Upper lobe of left lung (tissue), 6 donors: ENCODE results near the gene PCDHGA4. TPM values are rescaled to one million over a fixed set of nuclear protein-coding genes. Genes with fewer than 3 reads are reported as not detected.
"Not testable (repeated sequence)": the region's sequence is repeated elsewhere in the genome, so short reads cannot be mapped to it uniquely, and the experiment has no call there.

Experiments used
- ATAC-seq, 2 donors: fragments of 200-7000 bp; cut with Tn5 transposase; one replicate each; pipeline ENCODE4 v1.9.1; 2022; ENCODE audit warnings: mild to moderate bottlenecking in 2 of 2, moderate library complexity in 2 of 2; ENCODE audit not compliant: low FRiP score in 2 of 2
- DNase-seq, 2 donors: peaks; one replicate each; pipeline ENCODE4 v3.0.0-alpha.2; 2019 to 2020
- H3K27ac ChIP-seq, 4 donors: fragments of 200-600 bp; sonication (generic); one replicate each; pipeline ENCODE4 v1.5.1; 2016 to 2019
- H3K27me3 ChIP-seq, 4 donors: fragments of 200-600 bp; sonication (generic); one replicate each; pipeline ENCODE4 v1.5.1; 2017 to 2019
- H3K36me3 ChIP-seq, 4 donors: fragments of 200-600 bp; sonication (generic); one replicate each; pipeline ENCODE4 v1.5.1; 2016 to 2019
- H3K4me1 ChIP-seq, 4 donors: fragments of 200-600 bp; sonication (generic); one replicate each; pipeline ENCODE4 v1.5.1; 2018 to 2019
- H3K4me3 ChIP-seq, 4 donors: fragments of 200-600 bp; sonication (generic); one replicate each; pipeline ENCODE4 v1.5.1; 2017 to 2019; ENCODE audit warnings: mild to moderate bottlenecking in 2 of 4, moderate library complexity in 1 of 4
- H3K9me3 ChIP-seq, 4 donors: fragments of 200-600 bp; sonication (generic); one replicate each; pipeline ENCODE4 v1.5.1; 2018 to 2019
- CTCF ChIP-seq, 6 experiments: fragments of 450-650 bp in 4 of 6; fragments of 200-600 bp in 2 of 6; sonication (generic) in 2 of 6; IDR thresholded peaks; one replicate each; pipeline ENCODE4 v1.5.1; 2016 to 2019; ENCODE audit warnings: antibody characterized with exemption in 6 of 6
- EP300 ChIP-seq, 4 donors: sonication (generic); formaldehyde crosslinking; IDR thresholded peaks; one replicate each; pipeline ENCODE4 v1.5.1; 2017; ENCODE audit warnings: antibody characterized with exemption in 4 of 4, control low read depth in 2 of 4
- POLR2A ChIP-seq, 4 donors: fragments of 450-650 bp; IDR thresholded peaks; one replicate each; pipeline ENCODE4 v1.5.1; 2016 to 2017; ENCODE audit warnings: antibody characterized with exemption in 4 of 4, mild to moderate bottlenecking in 2 of 4
- POLR2AphosphoS5 ChIP-seq, 2 donors: sonication (generic); formaldehyde crosslinking; IDR thresholded peaks; one replicate each; pipeline ENCODE4 v1.5.1; 2017; ENCODE audit warnings: antibody characterized with exemption in 2 of 2
- WGBS, 2 donors: methylation state at CpG; one replicate each; pipeline ENCODE4 v1.1.5; 2017 to 2018; 5-methylcytosine and 5-hydroxymethylcytosine counted together
- total RNA-seq, 6 donors: library from RNA; depleted of rRNA in 4 of 6; stranded (reverse); fragments of >200 nt in 4 of 6; gene quantifications; one replicate each; pipeline versions ENCODE4 v1.1.0 to v1.2.1, GENCODE V29; 2016 to 2021
- donor health status: DM: no; HTN: no; CAD: no; lungs with moderate emphysema.
- donor health status: DM: no; HTN: yes; CAD: no; lungs with severe emphysema.

Gene PCDHGA4
- total RNA-seq: 1 to 10 TPM; 1.7 to 9.4 (median 2.8) TPM

GRCh38 chr5:141354900-141355469, at the start of gene PCDHGA4:
Gene PCDHGA4 (plus strand): TSS chr5:141355021. CDS start chr5:141355108, 87 bp downstream.
- H3K36me3 ChIP-seq: no peaks in the 10 kb centered on the region
- no peaks in the 10 kb centered on the region for H3K4me1 ChIP-seq
- ATAC-seq (no peak), DNase-seq (peak in 1 of 2 donors; percentile 77)
- 16 to 19% methylated on average over 22 to 25 of the region's 29 CpGs for WGBS, 2 donors
- peaks cover 25 to 85% (median 68%) of the 10 kb centered on the region in 4 donors for H3K9me3 ChIP-seq
- peak within 1 kb of the TSS in 3 of 4 donors; percentile 19 to 28 (median 25) for H3K4me3 ChIP-seq
- H3K27me3 ChIP-seq: no peaks in the 10 kb centered on the region
- TF ChIP-seq POLR2A (IDR thresholded peaks at IDR 0.05): no peak
- TF ChIP-seq EP300 (IDR thresholded peaks at IDR 0.05): no peak
- TF ChIP-seq POLR2AphosphoS5 (IDR thresholded peaks at IDR 0.05): no peak
- TF ChIP-seq CTCF (IDR thresholded peaks at IDR 0.05): no peak
- no peak within 1 kb of the TSS for H3K27ac ChIP-seq

- ATAC-seq (no peak), DNase-seq (no peak)
- TF ChIP-seq EP300 (IDR thresholded peaks at IDR 0.05) (no peak), POLR2AphosphoS5 (IDR thresholded peaks at IDR 0.05) (no peak), POLR2A (IDR thresholded peaks at IDR 0.05) (no peak), CTCF (IDR thresholded peaks at IDR 0.05) (no peak)
- Histone ChIP-seq H3K4me1 (no peaks in the 10 kb centered on the region), H3K36me3 (no peaks in the 10 kb centered on the region), H3K27me3 (no peaks in the 10 kb centered on the region), H3K27ac (no peak overlapping the region), H3K9me3 (peaks cover 69 to 99% (median 98%) of the 10 kb centered on the region in 4 donors), H3K4me3 (no peak overlapping the region)
- whole genome bisulfite sequencing, 2 donors: 96 to 100% methylated on average over 1 of the region's 1 CpG
These were observed 48.2 kb upstream of the PCDHGA4 start for GRCh38 chr5:141306630-141307029.

GRCh38 chr5:141313711-141314110, 41.1 kb upstream of the PCDHGA4 start:
- no peaks in the 10 kb centered on the region for H3K4me1 ChIP-seq
- DNase-seq (no peak), ATAC-seq (no peak)
- H3K4me3 ChIP-seq: no peak overlapping the region
- H3K9me3 ChIP-seq: peaks cover 84 to 100% (median 99%) of the 10 kb centered on the region in 4 donors
- H3K36me3 ChIP-seq: peaks cover 0 to 32% (median 16%) of the 10 kb centered on the region in 4 donors
- H3K27ac ChIP-seq: no peak overlapping the region
- no peak for TF ChIP-seq EP300 (IDR thresholded peaks at IDR 0.05)
- TF ChIP-seq POLR2AphosphoS5 (IDR thresholded peaks at IDR 0.05): no peak
- TF ChIP-seq CTCF (IDR thresholded peaks at IDR 0.05): no peak
- no peak for TF ChIP-seq POLR2A (IDR thresholded peaks at IDR 0.05)
- no peaks in the 10 kb centered on the region for H3K27me3 ChIP-seq

GRCh38 chr5:141316963-141317362, 37.9 kb upstream of the PCDHGA4 start:
- DNase-seq: not testable (repeated sequence)
- WGBS, 2 donors: 84 to 89% methylated on average over 4 of the region's 4 CpGs

GRCh38 chr5:141319202-141319601, 35.6 kb upstream of the PCDHGA4 start:
- ATAC-seq: no peak
- peak overlapping the region in 1 of 4 donors; percentile 58 for H3K4me3 ChIP-seq
- DNase-seq: no peak
- 97% methylated on average over 6 of the region's 6 CpGs for WGBS, 2 donors
- H3K27ac ChIP-seq: no peak overlapping the region
- H3K9me3 ChIP-seq: peaks cover 58 to 86% (median 77%) of the 10 kb centered on the region in 4 donors
- no peaks in the 10 kb centered on the region for H3K27me3 ChIP-seq
- TF ChIP-seq EP300 (IDR thresholded peaks at IDR 0.05) (no peak), POLR2AphosphoS5 (IDR thresholded peaks at IDR 0.05) (no peak), CTCF (IDR thresholded peaks at IDR 0.05) (no peak)
- H3K36me3 ChIP-seq: peaks cover 0 to 43% (median 18%) of the 10 kb centered on the region in 4 donors
- peaks cover 0 to 9% (median 4%) of the 10 kb centered on the region in 4 donors for H3K4me1 ChIP-seq

More at GRCh38 chr5:141316963-141317362, 37.9 kb upstream of the PCDHGA4 start:
- not testable (repeated sequence) for H3K4me3 ChIP-seq, H3K27ac ChIP-seq, H3K27me3 ChIP-seq, H3K4me1 ChIP-seq, ATAC-seq
- Histone ChIP-seq H3K9me3 (peaks cover 80 to 96% (median 94%) of the 10 kb centered on the region in 4 donors), H3K36me3 (peaks cover 0 to 43% (median 20%) of the 10 kb centered on the region in 4 donors)
